CD4-positive, alpha-beta T cell (primary cell): ENCODE results near the gene GSE1. TPM values are rescaled to one million over a fixed set of nuclear protein-coding genes. Genes with fewer than 3 reads are reported as not detected.

ENCODE experiments used
- ATAC-seq: fragments of 200-7000 bp; cut with Tn5 transposase; one replicate; pipeline ENCODE4 v1.10.0; 2022; ENCODE audit warnings: mild to moderate bottlenecking; ENCODE audit not compliant: poor library complexity
- CTCF ChIA-PET: fragments of 350-600 bp; sonication (Branson Sonifier 250); formaldehyde crosslinking; loops from one replicate; lab custom pipeline; 2021; ENCODE audit warnings: antibody characterized with exemption, inconsistent platforms; lab: Charles Lee
- POLR2A ChIA-PET: fragments of 350-600 bp; sonication (Branson Sonifier 250); formaldehyde crosslinking; loops from one replicate; lab custom pipeline; 2021; ENCODE audit warnings: antibody characterized with exemption, inconsistent platforms; lab: Charles Lee
- DNase-seq, 14 experiments: peaks; one replicate each; pipeline ENCODE4 v3.0.0-alpha.2; 2013 to 2020; ENCODE audit warnings: mixed read lengths in 2 of 14
- H3K27ac ChIP-seq, 2 donors: one replicate each; pipeline versions ENCODE4 v1.5.1 to v1.7.0; 2013; ENCODE audit warnings: low read length in 2 of 2, low read depth in 1 of 2, mild to moderate bottlenecking in 1 of 2
- H3K27me3 ChIP-seq, 2 experiments: 1 replicate in 1 of 2; 2 replicates in 1 of 2; pipeline versions ENCODE4 v1.6.1 to v1.7.0; 2013; ENCODE audit warnings: low read length in 2 of 2, control low read depth in 1 of 2, mild to moderate bottlenecking in 1 of 2, moderate library complexity in 1 of 2; ENCODE audit not compliant: insufficient read depth in 2 of 2, control insufficient read depth in 1 of 2
- H3K36me3 ChIP-seq: one replicate; pipeline ENCODE4 v1.6.1; 2013; ENCODE audit warnings: low read length, control low read depth; ENCODE audit not compliant: insufficient read depth
- H3K4me1 ChIP-seq: one replicate; pipeline ENCODE4 v1.6.1; 2013; ENCODE audit warnings: low read length, control low read depth; ENCODE audit not compliant: insufficient read depth
- H3K4me3 ChIP-seq: one replicate; pipeline ENCODE4 v1.5.1; 2013; ENCODE audit warnings: mild to moderate bottlenecking, low read length, moderate library complexity
- H3K9me3 ChIP-seq, 2 experiments: 1 replicate in 1 of 2; 2 replicates in 1 of 2; pipeline versions ENCODE4 v1.6.1 to v1.7.0; 2013; ENCODE audit warnings: low read length in 2 of 2, mild to moderate bottlenecking in 2 of 2, control low read depth in 1 of 2, moderate library complexity in 1 of 2; ENCODE audit not compliant: control insufficient read depth in 1 of 2, insufficient read depth in 1 of 2
- H3K27ac Mint-ChIP-seq: one replicate; pipeline ENCODE4 v1.8.0; 2020; ENCODE audit warnings: mixed read lengths
- H3K27me3 Mint-ChIP-seq: one replicate; pipeline ENCODE4 v1.8.0; 2021; ENCODE audit warnings: mixed read lengths
- H3K36me3 Mint-ChIP-seq: one replicate; pipeline ENCODE4 v1.8.0; 2021; ENCODE audit warnings: low read depth, mixed read lengths
- H3K4me1 Mint-ChIP-seq: one replicate; pipeline ENCODE4 v1.8.0; 2021; ENCODE audit warnings: low read depth, mixed read lengths
- H3K4me3 Mint-ChIP-seq: one replicate; pipeline ENCODE4 v1.8.0; 2020; ENCODE audit warnings: mild to moderate bottlenecking, mixed read lengths
- H3K9me3 Mint-ChIP-seq: one replicate; pipeline ENCODE4 v1.8.0; 2020; ENCODE audit warnings: mixed read lengths
- intact Hi-C, 2 experiments: fragments of 100-400 bp; cut with DNase I in 1 of 2; cut with micrococcal nuclease in 1 of 2; formaldehyde crosslinking; loops; one replicate each; pipeline versions ENCODE4 v1.15.1 to v1.9.0; 2023 to 2025; cut with DNase I, micrococcal nuclease
- total RNA-seq, 174 experiments: library from RNA in 2 of 174; stranded (reverse) in 2 of 174; gene quantifications; one replicate each; pipeline ENCODE4 v1.2.3 and lab custom pipeline; 2021 to 2026
- TF ChIP-seq, protein P1 (sequence below): fragments of 200-600 bp; IDR thresholded peaks from one replicate; pipeline ENCODE4 v1.8.0; 2022; ENCODE audit warnings: antibody characterized with exemption, mild to moderate bottlenecking

The GSE1 gene
- total RNA-seq, 2 experiments from 2014 or later, result 11.7 to 13.7 TPM

DNA sequence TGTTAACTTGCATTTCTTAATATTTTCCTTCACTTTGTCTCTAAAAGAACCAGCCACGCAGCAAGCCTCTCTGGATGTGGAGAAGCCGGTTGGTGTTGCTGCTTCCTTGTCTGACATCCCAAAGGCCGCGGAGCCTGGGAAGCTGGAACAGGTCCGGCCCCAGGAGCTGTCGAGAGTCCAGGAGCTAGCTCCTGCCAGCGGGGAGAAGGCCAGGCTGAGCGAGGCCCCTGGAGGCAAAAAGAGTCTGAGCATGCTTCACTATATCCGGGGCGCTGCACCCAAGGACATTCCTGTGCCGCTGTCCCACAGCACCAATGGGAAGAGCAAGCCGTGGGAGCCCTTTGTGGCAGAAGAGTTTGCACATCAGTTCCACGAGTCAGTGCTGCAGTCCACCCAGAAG, 52.8 kb downstream of the GSE1 start:
- H3K36me3 ChIP-seq, result peaks cover 85% of the 10 kb centered on the region
- CTCF ChIA-PET, result no interaction called here
- Mint-ChIP-seq H3K36me3 (peaks cover 78% of the 10 kb centered on the region), H3K27me3 (no peaks in the 10 kb centered on the region), H3K9me3 (no peaks in the 10 kb centered on the region), H3K4me1 (no peaks in the 10 kb centered on the region), H3K4me3 (no peak overlapping the region), H3K27ac (no peak overlapping the region)
- TF ChIP-seq, protein P1, sequence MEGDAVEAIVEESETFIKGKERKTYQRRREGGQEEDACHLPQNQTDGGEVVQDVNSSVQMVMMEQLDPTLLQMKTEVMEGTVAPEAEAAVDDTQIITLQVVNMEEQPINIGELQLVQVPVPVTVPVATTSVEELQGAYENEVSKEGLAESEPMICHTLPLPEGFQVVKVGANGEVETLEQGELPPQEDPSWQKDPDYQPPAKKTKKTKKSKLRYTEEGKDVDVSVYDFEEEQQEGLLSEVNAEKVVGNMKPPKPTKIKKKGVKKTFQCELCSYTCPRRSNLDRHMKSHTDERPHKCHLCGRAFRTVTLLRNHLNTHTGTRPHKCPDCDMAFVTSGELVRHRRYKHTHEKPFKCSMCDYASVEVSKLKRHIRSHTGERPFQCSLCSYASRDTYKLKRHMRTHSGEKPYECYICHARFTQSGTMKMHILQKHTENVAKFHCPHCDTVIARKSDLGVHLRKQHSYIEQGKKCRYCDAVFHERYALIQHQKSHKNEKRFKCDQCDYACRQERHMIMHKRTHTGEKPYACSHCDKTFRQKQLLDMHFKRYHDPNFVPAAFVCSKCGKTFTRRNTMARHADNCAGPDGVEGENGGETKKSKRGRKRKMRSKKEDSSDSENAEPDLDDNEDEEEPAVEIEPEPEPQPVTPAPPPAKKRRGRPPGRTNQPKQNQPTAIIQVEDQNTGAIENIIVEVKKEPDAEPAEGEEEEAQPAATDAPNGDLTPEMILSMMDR, result no peak
- H3K27ac ChIP-seq, result no peak overlapping the region
- H3K27me3 ChIP-seq, result no peaks in the 10 kb centered on the region
- H3K9me3 ChIP-seq, result no peaks in the 10 kb centered on the region
- no peak for ATAC-seq
- H3K4me1 ChIP-seq, result no peaks in the 10 kb centered on the region
- DNase-seq, result no peak
- intact Hi-C loops, result no loop called here
- no peak overlapping the region for H3K4me3 ChIP-seq
- POLR2A ChIA-PET, result no interaction called here

DNA sequence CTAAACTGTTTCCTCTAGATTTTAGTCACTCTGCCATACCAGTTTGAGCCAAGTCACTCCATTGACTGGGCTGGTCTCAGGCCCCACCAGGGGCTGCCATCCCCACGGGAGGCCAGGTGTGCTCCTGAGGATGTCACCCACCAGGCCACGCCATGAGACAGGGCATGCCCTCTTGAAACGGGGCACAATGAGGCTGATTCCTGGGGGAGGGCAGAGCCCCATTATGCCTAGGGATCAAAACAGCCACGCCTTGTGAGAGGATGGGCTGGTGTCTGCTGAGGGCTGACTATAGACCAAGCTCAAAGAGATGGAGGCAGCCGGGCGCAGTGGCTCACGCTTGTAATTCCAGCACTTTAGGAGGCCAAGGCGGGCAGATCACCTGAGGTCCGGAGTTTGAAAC, 54.1 kb downstream of the GSE1 start:
- ATAC-seq (no peak), DNase-seq (no peak)
- TF ChIP-seq, protein P1, result no peak
- H3K4me1 ChIP-seq, result no peaks in the 10 kb centered on the region
- ChIA-PET CTCF (no interaction called here), POLR2A (no interaction called here)
- intact Hi-C loops, result no loop called here
- no peaks in the 10 kb centered on the region for H3K27me3 Mint-ChIP-seq
- H3K36me3 Mint-ChIP-seq, result peaks cover 81% of the 10 kb centered on the region
- no peak overlapping the region for H3K4me3 ChIP-seq
- H3K9me3 ChIP-seq, result no peaks in the 10 kb centered on the region
- no peak overlapping the region for H3K27ac Mint-ChIP-seq
- no peaks in the 10 kb centered on the region for H3K4me1 Mint-ChIP-seq
- no peak overlapping the region for H3K27ac ChIP-seq
- H3K4me3 Mint-ChIP-seq, result no peak overlapping the region
- H3K27me3 ChIP-seq, result no peaks in the 10 kb centered on the region
- H3K9me3 Mint-ChIP-seq, result no peaks in the 10 kb centered on the region
- peaks cover 89% of the 10 kb centered on the region for H3K36me3 ChIP-seq

DNA sequence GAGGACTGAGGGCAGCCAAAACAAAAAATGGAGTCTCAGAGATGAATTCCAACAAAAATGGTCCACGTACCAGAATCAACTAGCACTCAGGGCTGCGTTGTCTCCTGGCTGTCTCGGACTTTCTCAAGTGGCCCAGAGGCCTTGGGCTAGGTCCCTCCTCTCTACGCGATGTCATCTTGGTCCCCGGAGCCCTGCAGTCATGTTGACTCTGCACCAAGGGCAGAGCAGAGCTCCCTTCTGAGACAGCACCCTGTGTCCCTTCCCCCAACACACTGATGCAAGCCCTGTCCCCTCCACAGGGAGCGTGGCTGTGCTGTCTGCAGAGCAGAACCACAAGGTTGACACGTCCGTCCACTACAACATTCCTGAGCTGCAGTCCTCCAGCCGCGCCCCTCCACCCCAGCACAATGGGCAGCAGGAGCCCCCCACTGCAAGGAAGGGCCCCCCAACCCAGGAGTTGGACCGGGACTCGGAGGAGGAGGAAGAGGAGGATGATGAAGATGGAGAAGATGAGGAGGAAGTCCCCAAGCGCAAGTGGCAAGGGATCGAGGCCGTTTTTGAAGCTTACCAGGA, 54.8 kb downstream of the GSE1 start:
- no peak for ATAC-seq
- Mint-ChIP-seq H3K36me3 (peaks cover 81% of the 10 kb centered on the region), H3K4me1 (no peaks in the 10 kb centered on the region), H3K9me3 (no peaks in the 10 kb centered on the region), H3K4me3 (no peak overlapping the region), H3K27ac (no peak overlapping the region), H3K27me3 (no peaks in the 10 kb centered on the region)
- H3K27me3 ChIP-seq, result no peaks in the 10 kb centered on the region
- POLR2A ChIA-PET, result no interaction called here
- DNase-seq, result no peak
- H3K4me1 ChIP-seq, result no peaks in the 10 kb centered on the region
- H3K27ac ChIP-seq, result no peak overlapping the region
- intact Hi-C loops, result no loop called here
- H3K36me3 ChIP-seq, result peaks cover 89% of the 10 kb centered on the region
- CTCF ChIA-PET, result no interaction called here
- H3K9me3 ChIP-seq, result no peaks in the 10 kb centered on the region
- TF ChIP-seq, protein P1, result no peak
- no peak overlapping the region for H3K4me3 ChIP-seq
